HEK293T (cell line): ENCODE measurements around the gene LRMDA.
A peak's percentile ranks its signal among the peaks of the same experiment; 100 is the strongest.
"Not testable (repeated sequence)": the region's sequence is repeated elsewhere in the genome, so short reads cannot be mapped to it uniquely, and the experiment has no call there.

Source experiments
- CTCF ChIA-PET: fragments of 350-600 bp; formaldehyde crosslinking; extraction: SDS; loops from one replicate; lab custom pipeline; 2021; ENCODE audit warnings: antibody characterized with exemption, inconsistent platforms; lab: Yijun Ruan, JAX
- POLR2A ChIA-PET: fragments of 350-600 bp; formaldehyde crosslinking; extraction: SDS; loops from one replicate; lab custom pipeline; 2020; ENCODE audit warnings: antibody characterized with exemption, inconsistent platforms; lab: Yijun Ruan, JAX
- DNase-seq: peaks from one replicate; pipeline ENCODE4 v3.0.0; 2012; ENCODE audit warnings: mixed read lengths; ENCODE audit errors: extremely low spot score
- ARNT ChIP-seq: fragments of 450-650 bp; IDR thresholded peaks from 2 replicates; pipeline ENCODE4 v1.6.1; 2017; ENCODE audit warnings: mild to moderate bottlenecking
- BHLHE40 ChIP-seq: fragments of 450-650 bp; IDR thresholded peaks from 2 replicates; pipeline ENCODE4 v1.6.1; 2016; ENCODE audit warnings: mild to moderate bottlenecking, moderate library complexity, borderline replicate concordance
- CTBP1 ChIP-seq: fragments of 450-650 bp; IDR thresholded peaks from 2 replicates; pipeline ENCODE4 v1.6.1; 2016; ENCODE audit warnings: borderline replicate concordance
- ELF4 ChIP-seq: fragments of 450-650 bp; IDR thresholded peaks from 2 replicates; pipeline ENCODE4 v1.6.1; 2017; ENCODE audit warnings: antibody characterized with exemption
- FOXA1 ChIP-seq: fragments of 450-650 bp; IDR thresholded peaks from 2 replicates; pipeline ENCODE4 v1.6.1; 2016; ENCODE audit warnings: mild to moderate bottlenecking
- FOXK2 ChIP-seq: fragments of 450-650 bp; IDR thresholded peaks from 2 replicates; pipeline ENCODE4 v1.6.1; 2016; ENCODE audit warnings: mild to moderate bottlenecking
- FOXM1 ChIP-seq: fragments of 450-650 bp; IDR thresholded peaks from 2 replicates; pipeline ENCODE4 v1.6.1; 2017; ENCODE audit warnings: mild to moderate bottlenecking, borderline replicate concordance
- HDGF ChIP-seq: fragments of 450-650 bp; IDR thresholded peaks from 2 replicates; pipeline ENCODE4 v1.6.1; 2017; ENCODE audit warnings: antibody characterized with exemption, borderline replicate concordance
- L3MBTL2 ChIP-seq: fragments of 450-650 bp; conservative IDR thresholded peaks from 2 replicates; pipeline ENCODE4 v1.6.1; 2016; ENCODE audit warnings: mild to moderate bottlenecking
- LEF1 ChIP-seq: fragments of 450-650 bp; IDR thresholded peaks from 2 replicates; pipeline ENCODE4 v1.6.1; 2017; ENCODE audit warnings: mild to moderate bottlenecking, borderline replicate concordance
- NFRKB ChIP-seq: fragments of 450-650 bp; IDR thresholded peaks from 2 replicates; pipeline ENCODE4 v1.6.1; 2016; ENCODE audit warnings: mild to moderate bottlenecking, moderate library complexity
- SP1 ChIP-seq: fragments of 450-650 bp; IDR thresholded peaks from 2 replicates; pipeline ENCODE4 v1.6.1; 2017
- SUZ12 ChIP-seq: fragments of 450-650 bp; IDR thresholded peaks from 2 replicates; pipeline ENCODE4 v1.6.1; 2016; ENCODE audit warnings: mild to moderate bottlenecking
- TARDBP ChIP-seq: fragments of 450-650 bp; IDR thresholded peaks from 2 replicates; pipeline ENCODE4 v1.6.1; 2016
- ZNF384 ChIP-seq: fragments of 450-650 bp; IDR thresholded peaks from 2 replicates; pipeline ENCODE4 v1.6.1; 2016
- TF ChIP-seq, protein P1 (sequence below): fragments of 450-650 bp; IDR thresholded peaks from 2 replicates; pipeline ENCODE4 v1.6.1; 2016

Gene LRMDA

DNA sequence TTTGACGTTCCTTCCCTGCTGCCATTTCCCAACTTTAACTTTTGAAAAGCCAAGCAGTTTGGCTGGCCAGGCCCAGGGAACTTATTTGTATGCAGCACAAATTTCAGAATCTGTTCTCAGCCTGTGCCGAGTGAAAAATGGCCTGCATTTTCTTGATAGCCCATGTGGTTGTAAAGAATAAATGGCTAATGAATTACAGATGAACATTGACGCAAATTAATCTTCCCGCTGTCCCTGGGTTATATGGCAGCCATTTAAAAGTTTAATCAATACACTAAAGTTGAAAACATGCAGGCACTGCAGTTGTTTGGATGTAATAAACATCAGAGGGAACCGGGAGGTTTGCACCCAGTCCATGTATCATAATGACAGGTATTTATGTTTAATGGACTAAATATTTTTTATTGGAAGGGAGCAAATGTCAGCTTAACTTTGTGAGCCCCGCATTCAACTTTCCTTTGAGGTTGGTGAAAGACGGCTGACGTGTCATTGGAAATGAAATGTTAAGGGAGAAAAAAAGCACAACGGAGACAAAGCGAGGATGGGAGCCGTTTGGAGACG lies 1092.4 kb downstream of the LRMDA start:
- ChIA-PET CTCF (no interaction called here), POLR2A (no interaction called here)
- TF ChIP-seq BHLHE40: no peak
- TF ChIP-seq, protein P1, sequence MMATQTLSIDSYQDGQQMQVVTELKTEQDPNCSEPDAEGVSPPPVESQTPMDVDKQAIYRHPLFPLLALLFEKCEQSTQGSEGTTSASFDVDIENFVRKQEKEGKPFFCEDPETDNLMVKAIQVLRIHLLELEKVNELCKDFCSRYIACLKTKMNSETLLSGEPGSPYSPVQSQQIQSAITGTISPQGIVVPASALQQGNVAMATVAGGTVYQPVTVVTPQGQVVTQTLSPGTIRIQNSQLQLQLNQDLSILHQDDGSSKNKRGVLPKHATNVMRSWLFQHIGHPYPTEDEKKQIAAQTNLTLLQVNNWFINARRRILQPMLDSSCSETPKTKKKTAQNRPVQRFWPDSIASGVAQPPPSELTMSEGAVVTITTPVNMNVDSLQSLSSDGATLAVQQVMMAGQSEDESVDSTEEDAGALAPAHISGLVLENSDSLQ: peak; percentile 81
- TF ChIP-seq ZNF384: no peak
- TF ChIP-seq L3MBTL2: no peak
- TF ChIP-seq LEF1: no peak
- no peak for DNase-seq

DNA sequence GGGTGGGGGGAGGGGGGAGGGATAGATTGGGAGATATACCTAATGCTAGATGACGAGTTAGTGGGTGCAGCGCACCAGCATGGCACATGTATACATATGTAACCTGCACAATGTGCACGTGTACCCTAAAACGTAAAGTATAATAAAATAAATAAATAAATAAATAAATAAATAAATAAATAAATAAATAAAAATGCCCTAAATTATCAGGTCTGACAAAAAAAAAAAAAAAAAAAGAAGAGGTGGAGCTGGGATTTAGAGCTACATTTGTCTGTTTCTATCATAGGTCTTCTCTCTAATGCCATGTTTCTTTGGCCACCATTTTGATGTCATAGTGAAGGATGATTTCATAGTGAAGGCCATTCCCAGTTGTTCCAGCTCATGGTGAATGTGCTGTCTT lies 1095.4 kb downstream of the LRMDA start:
- CTCF ChIA-PET: interaction anchor here (0.7 kb wide), 1 partner anchor 105 kb away, joined by 3 read pairs; no protein-coding TSS in a partner anchor
- DNase-seq, POLR2A ChIA-PET: not testable (repeated sequence)

DNA sequence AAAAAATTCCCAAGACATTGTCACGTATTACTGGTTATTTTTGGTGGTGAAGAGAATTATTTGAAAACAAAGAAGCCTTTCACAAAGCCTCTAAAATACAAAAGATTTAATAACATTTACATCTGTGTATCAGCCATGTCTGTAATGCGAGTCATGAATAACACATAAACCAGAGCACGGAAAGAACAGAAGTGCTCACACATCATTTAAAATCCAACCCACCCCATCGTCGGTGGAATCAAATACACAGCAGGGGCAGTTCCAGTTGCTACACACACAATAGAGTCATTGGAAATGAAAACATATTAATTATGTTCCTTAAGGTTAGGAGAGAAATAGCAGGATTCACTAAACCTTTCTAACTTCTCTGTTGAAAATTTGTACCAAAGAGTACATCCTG lies 1108.9 kb downstream of the LRMDA start:
- TF ChIP-seq NFRKB (no peak), ZNF384 (no peak), HDGF (no peak), LEF1 (no peak), FOXM1 (no peak), FOXA1 (no peak), ARNT (no peak), FOXK2 (no peak), TARDBP (no peak), BHLHE40 (no peak), L3MBTL2 (no peak), ELF4 (no peak), SUZ12 (no peak), SP1 (no peak), CTBP1 (no peak)
- TF ChIP-seq, protein P1: no peak

DNA sequence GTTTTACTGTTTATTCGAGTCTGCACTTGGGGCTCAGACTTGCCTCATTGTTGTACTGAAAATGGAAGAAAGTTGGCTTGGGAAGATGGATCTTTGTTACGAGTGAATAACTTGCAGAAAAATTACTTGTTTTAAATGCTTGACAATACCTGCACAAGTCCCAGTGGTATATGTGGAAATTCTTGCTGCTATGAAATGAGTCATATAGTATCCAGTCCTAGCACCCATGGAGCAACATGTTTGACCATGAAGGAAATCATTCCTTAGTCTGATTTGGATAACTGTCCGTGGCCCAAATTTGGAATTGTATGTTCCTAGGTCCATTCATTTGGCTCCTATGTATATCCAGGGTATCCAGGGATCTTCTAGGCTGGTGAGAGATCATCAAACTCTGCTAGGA lies 1109.4 kb downstream of the LRMDA start:
- CTCF ChIA-PET: no interaction called here
- DNase-seq: no peak
- POLR2A ChIA-PET: no interaction called here
- TF ChIP-seq FOXM1 (no peak), ARNT (no peak), FOXA1 (no peak), NFRKB (no peak), LEF1 (no peak), CTBP1 (no peak)

More for the DNA sequence above, 1108.9 kb downstream of the LRMDA start:
- POLR2A ChIA-PET: no interaction called here
- no peak for DNase-seq
- CTCF ChIA-PET: no interaction called here

DNA sequence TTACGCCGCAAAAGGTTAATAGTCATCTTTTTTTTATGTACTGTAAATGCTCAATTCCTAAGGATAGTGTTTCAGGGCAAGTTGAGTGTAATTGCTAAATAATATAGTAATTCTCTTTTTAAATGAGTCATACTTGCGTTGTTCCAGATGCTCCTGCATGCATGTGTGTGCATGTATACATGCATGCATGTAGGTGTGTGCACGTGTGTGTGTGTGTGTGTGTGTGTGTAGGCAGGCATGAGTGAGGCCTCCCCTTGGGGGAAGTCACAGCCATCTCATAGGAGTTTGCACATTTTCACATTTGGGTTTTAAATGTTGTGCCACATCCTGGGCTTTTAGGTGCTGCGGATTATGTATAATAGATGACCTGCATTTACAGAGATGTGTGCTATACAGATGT lies 1110.4 kb downstream of the LRMDA start:
- TF ChIP-seq SUZ12 (no peak), FOXM1 (no peak)
- no peak for DNase-seq
- POLR2A ChIA-PET: no interaction called here
- CTCF ChIA-PET: no interaction called here

DNA sequence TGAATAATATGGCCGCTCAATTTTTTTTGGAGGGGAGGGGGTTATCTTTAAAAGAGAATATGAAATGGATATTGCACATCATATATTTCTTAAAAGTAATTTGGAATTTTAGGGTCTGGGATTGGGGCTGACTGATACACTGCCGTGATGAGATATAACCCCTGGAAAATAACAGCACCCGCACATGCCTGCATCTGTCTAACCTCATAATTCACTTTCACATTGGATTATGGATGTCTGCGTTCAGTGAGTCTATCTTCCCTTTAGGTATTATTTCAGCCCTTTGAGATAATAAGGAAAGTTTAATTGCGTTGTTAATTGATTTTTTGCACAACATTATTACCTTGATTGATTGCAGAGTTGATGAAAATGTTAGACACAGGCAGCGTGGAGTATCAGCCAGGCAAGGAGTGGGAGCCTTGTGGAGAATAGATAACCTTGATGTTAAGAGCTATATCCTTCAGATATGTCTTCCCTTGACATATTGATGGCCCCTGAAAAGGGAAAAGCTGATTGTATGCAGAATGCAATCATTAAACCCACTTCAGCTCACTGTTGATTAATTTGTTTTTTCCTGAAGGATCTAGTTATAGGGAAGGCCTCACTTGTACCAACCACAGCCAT lies 1111.0 kb downstream of the LRMDA start:
- no peak for DNase-seq
- ChIA-PET POLR2A (no interaction called here), CTCF (no interaction called here)
- TF ChIP-seq ELF4: no peak
- TF ChIP-seq NFRKB: no peak
- no peak for TF ChIP-seq ZNF384
- TF ChIP-seq, protein P1: no peak
- TF ChIP-seq HDGF: no peak
- no peak for TF ChIP-seq FOXA1
- no peak for TF ChIP-seq SUZ12
- no peak for TF ChIP-seq FOXM1
- no peak for TF ChIP-seq ARNT
- no peak for TF ChIP-seq TARDBP
- TF ChIP-seq CTBP1: no peak
- TF ChIP-seq FOXK2: no peak
- TF ChIP-seq SP1: no peak
- TF ChIP-seq L3MBTL2: no peak
- no peak for TF ChIP-seq LEF1
- TF ChIP-seq BHLHE40: no peak

DNA sequence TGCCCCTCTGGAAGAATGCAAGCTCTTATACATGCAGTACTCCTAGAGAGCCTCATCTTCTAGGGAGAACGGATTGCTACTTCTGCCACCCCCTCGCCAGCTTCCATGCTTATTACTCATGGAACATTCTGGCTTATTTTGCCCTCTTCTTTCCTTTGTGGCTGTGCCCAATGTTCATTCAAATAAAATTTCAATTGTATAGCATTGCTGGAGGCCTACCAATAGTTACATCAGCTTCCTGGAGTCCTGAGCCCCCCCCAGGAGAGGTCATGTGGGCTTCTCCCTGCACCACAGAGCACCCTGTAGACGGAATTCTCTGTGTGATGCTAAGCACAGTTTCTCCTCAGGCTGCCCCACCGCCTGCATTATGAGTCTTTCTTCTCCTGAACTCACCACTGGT lies 1112.2 kb downstream of the LRMDA start:
- POLR2A ChIA-PET: no interaction called here
- DNase-seq: no peak
- TF ChIP-seq, protein P1: no peak
- TF ChIP-seq SUZ12: no peak
- TF ChIP-seq TARDBP: no peak
- no peak for TF ChIP-seq SP1
- TF ChIP-seq BHLHE40: no peak
- no peak for TF ChIP-seq NFRKB
- TF ChIP-seq LEF1: no peak
- TF ChIP-seq FOXM1: no peak
- CTCF ChIA-PET: interaction anchor here (0.6 kb wide), 1 partner anchor 217 kb away, joined by 3 read pairs; no protein-coding TSS in a partner anchor
